Activated CD8-positive, alpha-beta memory T cell treated with anti-CD3 and anti-CD28 coated beads, Interleukin-2, amount 10 ng/mL, durations not matched to agents 7 days and 5 days (primary cell): ENCODE results near the gene TMEM89. TPM values are rescaled to one million over a fixed set of nuclear protein-coding genes. Genes with fewer than 3 reads are reported as not detected.

ENCODE experiments used
- ATAC-seq: fragments of 150-1000 bp; cut with Tn5 transposase; one replicate; pipeline ENCODE4 v1.10.0; 2021; ENCODE audit warnings: moderate library complexity
- CTCF ChIA-PET: fragments of 350-600 bp; sonication (Branson Sonifier 250); formaldehyde crosslinking; loops from one replicate; lab custom pipeline; 2021; ENCODE audit warnings: antibody characterized with exemption; lab: Charles Lee
- DNase-seq: peaks from one replicate; pipeline ENCODE4 v3.0.0-alpha.2; 2020
- H3K27ac Mint-ChIP-seq: one replicate; pipeline ENCODE4 v1.8.0; 2021; ENCODE audit warnings: mild to moderate bottlenecking, mixed read lengths
- H3K27me3 Mint-ChIP-seq: one replicate; pipeline ENCODE4 v1.8.0; 2021; ENCODE audit warnings: mixed read lengths
- H3K36me3 Mint-ChIP-seq: one replicate; pipeline ENCODE4 v1.8.0; 2021; ENCODE audit warnings: mild to moderate bottlenecking, mixed read lengths
- H3K4me1 Mint-ChIP-seq: one replicate; pipeline ENCODE4 v1.8.0; 2021; ENCODE audit warnings: mixed read lengths
- H3K4me3 Mint-ChIP-seq: one replicate; pipeline ENCODE4 v1.8.0; 2021; ENCODE audit warnings: mild to moderate bottlenecking, moderate library complexity, mixed read lengths
- H3K9me3 Mint-ChIP-seq: one replicate; pipeline ENCODE4 v1.8.0; 2022; ENCODE audit warnings: low read depth, mixed read lengths
- total RNA-seq, 2 experiments: library from RNA; stranded (reverse); gene quantifications; one replicate each; pipeline ENCODE4 v1.2.3, GENCODE V29; 2021

The TMEM89 gene
- total RNA-seq, 2 experiments from 2014 or later, result 0.73 TPM; not detected in 1

DNA sequence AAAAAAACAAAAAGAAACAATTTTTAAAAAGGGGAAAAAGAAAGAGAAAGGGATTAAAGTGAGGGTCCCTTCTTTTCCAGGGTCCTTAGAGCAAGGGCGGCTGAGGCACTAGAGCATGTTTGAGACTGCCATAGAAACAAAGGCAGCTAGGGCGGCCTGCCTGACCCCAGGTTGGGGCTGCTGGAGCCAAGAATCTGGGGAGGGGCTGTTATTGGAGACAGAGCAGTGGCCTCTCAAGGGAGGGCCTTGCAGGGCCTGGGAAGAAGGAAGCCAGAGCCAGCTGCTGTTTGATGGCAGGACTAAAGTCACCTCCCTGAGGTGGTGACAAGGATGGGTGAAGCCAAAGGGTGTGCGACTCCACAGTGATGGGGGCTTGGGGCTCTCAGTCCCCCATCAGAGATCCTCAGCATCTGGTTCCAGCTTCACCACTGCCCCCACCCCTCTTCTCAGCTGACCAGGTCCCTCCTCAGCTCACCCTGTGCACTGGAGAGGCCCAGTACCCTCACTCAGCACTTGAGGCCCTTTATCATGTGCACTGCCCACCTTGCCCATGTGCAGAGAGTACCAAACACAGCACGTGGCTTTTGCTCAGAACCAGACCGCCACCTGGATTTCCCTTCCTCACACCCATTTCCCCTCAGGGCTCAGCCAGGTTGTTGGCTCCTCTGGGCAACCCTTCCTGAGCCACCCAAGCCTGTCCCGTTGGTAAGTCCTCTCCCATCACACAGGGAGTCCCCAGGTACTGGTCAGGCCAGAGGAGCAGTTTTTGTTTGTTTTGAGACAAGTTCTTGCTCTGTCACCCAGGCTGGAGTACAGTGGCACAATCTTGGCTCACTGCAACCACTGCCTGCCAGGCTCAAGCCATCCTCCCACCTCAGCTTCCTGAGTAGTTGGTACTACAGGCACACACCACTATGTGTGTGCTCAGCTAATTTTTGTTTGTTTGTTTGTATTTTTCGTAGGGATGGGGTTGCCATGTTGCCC lies 1.7 kb downstream of the TMEM89 start:
- Mint-ChIP-seq H3K36me3 (peaks cover 19% of the 10 kb centered on the region), H3K27ac (no peak overlapping the region), H3K4me3 (no peak overlapping the region), H3K27me3 (no peaks in the 10 kb centered on the region), H3K9me3 (no peaks in the 10 kb centered on the region), H3K4me1 (peaks cover 8% of the 10 kb centered on the region)
- ATAC-seq (no peak), DNase-seq (no peak)
- CTCF ChIA-PET, result no interaction called here

DNA sequence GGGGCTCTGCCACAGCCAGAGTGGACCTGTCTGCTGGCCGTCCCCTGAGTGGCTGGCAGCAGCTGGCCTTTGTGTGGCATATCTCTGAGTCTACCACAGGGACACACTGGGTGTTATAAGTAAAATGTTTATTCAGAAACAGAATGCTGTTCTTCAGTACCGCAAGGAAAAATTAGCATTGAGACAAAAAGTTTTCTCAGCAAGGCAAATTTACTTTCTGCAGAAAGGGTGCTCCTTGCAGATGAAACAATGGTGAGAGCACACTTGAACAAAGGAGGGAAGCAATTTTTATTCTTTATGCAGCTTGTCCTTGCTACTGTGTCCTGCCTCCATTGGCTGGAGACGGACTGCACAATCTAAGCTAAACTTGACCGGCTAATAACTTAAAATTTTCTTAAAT lies 4.0 kb downstream of the TMEM89 start:
- Mint-ChIP-seq H3K4me3 (no peak overlapping the region), H3K36me3 (peaks cover 22% of the 10 kb centered on the region), H3K4me1 (peaks cover 11% of the 10 kb centered on the region), H3K27me3 (no peaks in the 10 kb centered on the region), H3K9me3 (no peaks in the 10 kb centered on the region), H3K27ac (no peak overlapping the region)
- ATAC-seq (no peak), DNase-seq (no peak)
- CTCF ChIA-PET, result no interaction called here

DNA sequence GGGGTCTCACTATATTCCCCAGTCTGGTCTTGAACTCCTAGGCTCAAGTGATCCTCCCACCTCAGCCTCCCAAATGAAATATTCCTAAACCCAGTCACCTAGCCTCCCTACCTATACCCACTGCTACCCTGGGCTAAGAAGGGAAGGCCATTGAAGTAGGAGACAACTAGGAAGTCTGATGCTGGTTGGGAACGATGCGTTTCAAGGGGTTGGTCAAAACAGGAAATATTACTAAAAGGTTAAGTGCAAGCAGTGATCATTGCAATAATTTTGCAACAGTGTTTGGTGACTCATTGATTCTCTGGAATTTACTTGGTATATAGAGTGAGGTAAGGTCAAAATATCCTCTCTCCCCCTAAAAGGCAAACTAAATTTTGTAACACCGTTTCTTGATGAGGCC lies 7.5 kb downstream of the TMEM89 start:
- Mint-ChIP-seq H3K36me3 (peaks cover 17% of the 10 kb centered on the region), H3K4me3 (no peak overlapping the region), H3K27me3 (no peaks in the 10 kb centered on the region), H3K4me1 (peaks cover 20% of the 10 kb centered on the region), H3K27ac (peak overlapping the region; percentile 79), H3K9me3 (no peaks in the 10 kb centered on the region)
- DNase-seq, result no peak
- CTCF ChIA-PET, result interaction anchor here (0.7 to 5.1 kb wide), 3 partner anchors 21 to 320 kb away, joined by 3 to 35 read pairs (median 3); partner anchors contain the start of gene SLC26A6
- no peak for ATAC-seq

DNA sequence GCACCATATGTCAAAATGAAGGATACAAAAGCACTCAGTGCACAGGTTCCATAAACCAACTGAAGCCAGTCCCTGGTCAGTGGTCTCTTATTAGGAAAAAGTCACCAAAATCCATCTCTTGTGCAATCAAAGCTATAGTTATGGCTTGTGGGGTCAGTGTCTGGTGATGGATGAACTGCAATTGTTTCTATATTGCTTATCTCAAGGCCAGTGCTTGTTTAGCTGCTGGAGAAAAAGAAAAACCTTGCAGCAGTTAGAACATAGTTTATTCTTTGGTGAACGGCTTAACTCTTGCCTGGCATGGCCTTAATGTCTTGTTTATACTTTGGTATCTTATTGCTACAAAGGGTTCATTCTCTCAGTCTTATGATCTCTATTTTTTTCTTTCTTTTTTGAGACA lies 9.3 kb downstream of the TMEM89 start:
- H3K4me1 Mint-ChIP-seq, result peaks cover 32% of the 10 kb centered on the region
- no peaks in the 10 kb centered on the region for H3K27me3 Mint-ChIP-seq
- no peaks in the 10 kb centered on the region for H3K9me3 Mint-ChIP-seq
- no peak overlapping the region for H3K4me3 Mint-ChIP-seq
- H3K36me3 Mint-ChIP-seq, result peaks cover 18% of the 10 kb centered on the region
- DNase-seq, result no peak
- peak overlapping the region; percentile 17 for H3K27ac Mint-ChIP-seq
- no peak for ATAC-seq
- CTCF ChIA-PET, result interaction anchor here (1.7 to 5.1 kb wide), 2 partner anchors 23 to 212 kb away, joined by 7 to 35 read pairs; partner anchors contain the start of gene SLC26A6

DNA sequence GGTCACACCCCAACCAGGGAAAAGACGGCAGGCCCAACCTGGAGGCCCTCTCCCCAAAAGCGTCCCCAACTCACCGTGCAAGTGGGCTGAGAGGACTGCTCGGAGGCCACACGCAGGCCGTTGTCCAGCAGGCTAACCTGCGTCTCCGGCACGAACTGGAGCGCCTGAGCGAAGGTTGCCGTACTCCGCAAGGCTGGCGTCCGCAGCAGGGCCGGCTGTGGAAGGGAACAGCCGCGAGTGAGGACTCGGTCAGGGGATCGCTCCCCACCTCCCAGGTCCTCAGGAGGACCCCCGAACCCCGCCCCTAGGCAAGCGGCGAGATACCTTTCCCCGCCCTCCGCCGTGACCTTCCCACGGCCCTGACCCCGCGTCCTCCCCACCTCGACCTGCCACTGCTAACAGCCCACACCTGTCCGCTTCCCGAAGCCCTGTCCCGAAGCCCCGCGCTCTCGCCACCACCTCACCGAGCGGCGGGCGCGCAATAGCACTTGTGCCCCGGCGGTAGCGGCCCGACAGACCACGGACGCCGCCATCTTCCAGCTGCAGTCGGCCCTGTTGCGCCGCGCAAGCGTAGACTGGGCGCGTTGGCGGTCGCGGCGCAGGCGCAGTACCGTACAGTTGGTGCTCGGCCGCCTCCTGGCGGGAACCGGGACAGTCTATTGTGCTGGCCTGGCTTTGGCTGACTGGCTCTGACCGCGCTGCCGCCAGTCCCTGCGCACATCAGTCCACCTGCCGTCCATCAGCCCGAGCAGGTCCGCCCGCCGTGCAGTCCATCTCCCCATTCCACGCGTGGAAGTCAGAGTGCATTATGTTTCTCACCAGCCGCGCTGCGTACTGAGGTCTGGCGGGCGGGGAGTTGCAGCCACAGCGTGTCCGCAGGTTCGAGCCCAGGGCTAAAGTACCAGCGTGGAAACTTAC lies 12.2 kb downstream of the TMEM89 start, which contains the start of gene UQCRC1:
Gene UQCRC1 (minus strand): TSS at position 559 of the 918 bp plus-strand sequence. CDS start 26 bp downstream, at position 533.
- H3K27me3 Mint-ChIP-seq, result no peaks in the 10 kb centered on the region
- H3K36me3 Mint-ChIP-seq, result peaks cover 19% of the 10 kb centered on the region
- CTCF ChIA-PET, result interaction anchor here (0.6 to 5.1 kb wide), 11 partner anchors 12 to 511 kb away, joined by 3 to 35 read pairs (median 4); partner anchors contain the start of genes PLXNB1, SLC26A6 and USP19
- ATAC-seq, result peak; percentile 100
- H3K4me1 Mint-ChIP-seq, result peaks cover 29% of the 10 kb centered on the region
- H3K27ac Mint-ChIP-seq, result peak within 1 kb of the TSS; percentile 98
- H3K4me3 Mint-ChIP-seq, result peak within 1 kb of the TSS; percentile 99
- peak; percentile 95 for DNase-seq
- no peaks in the 10 kb centered on the region for H3K9me3 Mint-ChIP-seq

DNA sequence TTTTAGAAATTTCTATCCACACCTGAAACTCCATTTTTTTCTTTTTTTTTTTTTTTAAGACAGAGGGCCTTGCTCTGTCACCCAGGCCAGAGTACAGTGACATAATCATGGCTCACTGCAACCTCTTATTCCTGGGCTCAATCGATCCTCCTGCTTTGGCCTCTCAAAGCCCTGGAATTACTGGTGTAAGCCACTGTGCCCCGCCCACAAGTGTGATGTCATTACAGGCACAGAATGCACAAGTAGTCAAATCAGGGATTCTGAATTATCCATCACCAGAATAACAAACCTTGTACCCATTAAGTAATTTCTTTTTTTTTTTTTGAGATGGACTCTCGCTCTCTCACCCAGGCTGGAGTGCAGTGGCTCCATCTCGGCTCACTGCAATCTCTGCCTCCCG lies 14.1 kb downstream of the TMEM89 start:
- Mint-ChIP-seq H3K4me3 (no peak overlapping the region), H3K9me3 (no peaks in the 10 kb centered on the region)

DNA sequence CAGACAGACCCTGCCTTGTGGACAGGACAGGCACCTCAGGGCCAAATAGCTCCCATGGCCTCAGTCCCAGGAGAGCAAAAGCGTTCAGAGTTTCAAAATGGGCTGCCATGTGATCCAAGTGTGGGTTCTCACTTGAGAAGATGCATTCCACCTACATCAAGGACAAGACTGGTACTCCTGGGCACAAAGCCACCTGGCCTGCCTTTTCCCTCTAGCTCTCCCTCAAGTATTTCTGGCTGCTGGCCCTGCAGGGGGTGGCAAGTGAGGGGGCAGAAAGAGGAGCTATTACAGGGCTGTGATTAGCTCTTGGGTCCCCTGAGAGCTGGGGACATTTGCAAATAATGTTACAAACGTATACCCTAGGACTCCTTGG lies 20.0 kb downstream of the TMEM89 start:
- Mint-ChIP-seq H3K27ac (no peak overlapping the region), H3K36me3 (peaks cover 21% of the 10 kb centered on the region)
- ATAC-seq, result no peak

More for the DNA sequence above, 14.1 kb downstream of the TMEM89 start:
- no peaks in the 10 kb centered on the region for H3K27me3 Mint-ChIP-seq
- no peak overlapping the region for H3K27ac Mint-ChIP-seq
- peaks cover 23% of the 10 kb centered on the region for H3K36me3 Mint-ChIP-seq
- CTCF ChIA-PET, result no interaction called here
- H3K4me1 Mint-ChIP-seq, result peaks cover 22% of the 10 kb centered on the region
- DNase-seq (no peak), ATAC-seq (no peak)

DNA sequence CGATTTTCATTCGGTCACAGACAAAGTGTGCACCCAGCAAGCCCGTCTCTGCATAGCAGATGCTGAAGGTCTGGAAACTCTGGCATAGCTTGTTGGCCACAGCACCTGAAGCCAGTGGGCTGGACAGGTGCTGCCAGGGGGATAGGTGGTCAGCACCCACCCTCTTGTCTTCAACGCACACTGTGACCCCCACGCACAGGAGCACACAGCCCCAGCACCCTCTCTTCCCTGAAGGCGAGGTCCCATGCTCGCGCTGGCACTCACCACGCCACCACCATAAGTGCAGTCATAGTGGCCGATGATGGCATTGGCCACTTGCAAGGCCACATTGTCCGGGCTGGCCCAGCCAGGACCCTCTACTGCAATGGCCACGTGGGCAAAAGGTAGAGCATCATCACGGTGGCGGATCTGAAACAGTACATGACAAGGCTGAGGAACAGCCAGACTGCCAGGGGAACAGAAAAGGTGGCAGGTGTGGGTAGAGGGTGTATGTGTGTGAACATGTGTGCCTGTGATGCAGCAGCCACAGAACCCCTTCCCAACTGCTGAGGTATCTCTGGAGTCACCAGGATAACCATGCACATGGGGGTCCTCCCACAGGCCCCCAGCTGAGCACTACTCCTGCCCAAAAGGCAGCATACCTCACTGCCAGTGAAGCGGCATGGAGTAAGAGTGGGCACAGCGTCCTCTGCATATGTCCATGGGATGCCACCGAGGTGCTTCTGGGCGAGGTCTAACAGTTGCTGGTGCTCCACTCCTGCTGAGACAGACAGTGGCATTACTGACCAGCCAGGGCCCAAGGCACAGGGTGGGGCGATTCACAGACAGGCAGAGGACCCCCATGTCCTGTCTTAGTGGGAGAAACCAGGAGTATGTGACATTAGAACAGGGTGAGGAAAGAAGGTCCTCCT lies 20.6 kb downstream of the TMEM89 start:
- Mint-ChIP-seq H3K4me1 (no peaks in the 10 kb centered on the region), H3K27me3 (no peaks in the 10 kb centered on the region), H3K27ac (no peak overlapping the region), H3K36me3 (peaks cover 20% of the 10 kb centered on the region), H3K9me3 (no peaks in the 10 kb centered on the region), H3K4me3 (no peak overlapping the region)
- no peak for DNase-seq
- no peak for ATAC-seq
- CTCF ChIA-PET, result no interaction called here

More for the DNA sequence above, 20.0 kb downstream of the TMEM89 start:
- Mint-ChIP-seq H3K4me1 (no peaks in the 10 kb centered on the region), H3K27me3 (no peaks in the 10 kb centered on the region), H3K9me3 (no peaks in the 10 kb centered on the region), H3K4me3 (no peak overlapping the region)
- no peak for DNase-seq
- CTCF ChIA-PET, result interaction anchor here (0.7 kb wide), 1 partner anchor 85 kb away, joined by 3 read pairs; the partner anchor contains the start of gene NCKIPSD

DNA sequence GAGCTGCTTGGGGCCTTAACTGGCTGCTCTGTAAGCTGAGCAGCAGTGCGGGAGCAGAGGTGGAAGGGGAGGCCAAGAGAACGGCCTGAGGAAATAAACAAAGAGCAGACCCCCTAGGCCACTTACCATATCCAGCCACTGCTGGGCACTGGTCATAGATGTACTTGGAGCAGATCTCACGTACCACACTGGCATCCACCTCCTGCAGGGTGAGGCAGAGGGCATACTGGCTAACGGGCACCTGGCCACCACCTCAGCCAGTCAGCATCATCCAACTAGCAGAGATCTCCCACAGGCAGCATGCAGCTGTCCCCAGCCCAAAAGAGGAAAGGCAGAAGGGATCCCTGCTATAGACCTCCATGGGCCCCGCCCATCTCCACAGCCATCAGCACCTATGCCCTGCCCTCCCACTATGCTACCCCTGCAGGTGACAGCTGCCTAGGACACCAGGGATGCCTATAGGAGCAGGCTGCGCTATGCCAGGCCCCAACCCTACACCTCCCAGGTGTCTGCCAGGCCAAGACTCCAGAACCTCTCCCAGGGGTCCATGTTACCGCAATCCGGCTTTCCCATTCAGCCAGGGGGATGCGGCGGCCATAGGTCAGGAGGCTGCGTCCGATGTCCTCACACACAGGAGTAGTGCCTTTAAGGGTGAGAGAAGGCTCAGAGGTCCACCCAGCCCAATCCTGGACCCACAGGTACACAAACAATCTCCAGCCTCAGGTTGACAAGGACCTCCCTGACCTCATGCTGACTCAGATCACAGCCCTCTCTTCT lies 21.9 kb downstream of the TMEM89 start:
- no peak overlapping the region for H3K27ac Mint-ChIP-seq
- no peak for ATAC-seq
- CTCF ChIA-PET, result no interaction called here
- no peaks in the 10 kb centered on the region for H3K9me3 Mint-ChIP-seq
- DNase-seq, result no peak
- H3K27me3 Mint-ChIP-seq, result peaks cover 5% of the 10 kb centered on the region
- H3K4me1 Mint-ChIP-seq, result no peaks in the 10 kb centered on the region
- peaks cover 17% of the 10 kb centered on the region for H3K36me3 Mint-ChIP-seq
- no peak overlapping the region for H3K4me3 Mint-ChIP-seq

DNA sequence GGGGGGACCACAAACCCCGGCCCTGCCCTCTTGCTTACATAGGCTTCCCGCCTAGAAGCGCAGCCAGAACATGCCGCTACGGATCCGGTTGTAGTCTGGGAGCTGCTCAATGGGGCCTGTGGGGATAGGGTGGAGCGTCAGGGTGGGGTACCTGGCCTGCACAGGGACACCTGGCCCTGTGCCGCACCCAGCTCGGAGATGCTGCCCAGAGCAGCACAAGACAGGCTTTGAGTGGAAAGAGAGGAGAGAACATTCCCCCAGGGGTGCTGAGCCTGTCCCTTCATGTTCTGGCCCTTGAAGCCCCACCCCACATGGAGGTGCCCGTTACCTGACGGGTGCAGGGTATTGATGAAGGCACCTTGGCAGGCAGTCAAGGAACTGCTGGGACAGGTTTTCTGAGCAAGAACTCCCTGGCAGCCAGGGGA lies 22.5 kb downstream of the TMEM89 start:
- DNase-seq (no peak), ATAC-seq (no peak)
- CTCF ChIA-PET, result no interaction called here
- no peak overlapping the region for H3K27ac Mint-ChIP-seq
- H3K4me1 Mint-ChIP-seq, result no peaks in the 10 kb centered on the region
- H3K36me3 Mint-ChIP-seq, result peaks cover 13% of the 10 kb centered on the region
- no peak overlapping the region for H3K4me3 Mint-ChIP-seq
- H3K27me3 Mint-ChIP-seq, result peaks cover 11% of the 10 kb centered on the region
- no peaks in the 10 kb centered on the region for H3K9me3 Mint-ChIP-seq

DNA sequence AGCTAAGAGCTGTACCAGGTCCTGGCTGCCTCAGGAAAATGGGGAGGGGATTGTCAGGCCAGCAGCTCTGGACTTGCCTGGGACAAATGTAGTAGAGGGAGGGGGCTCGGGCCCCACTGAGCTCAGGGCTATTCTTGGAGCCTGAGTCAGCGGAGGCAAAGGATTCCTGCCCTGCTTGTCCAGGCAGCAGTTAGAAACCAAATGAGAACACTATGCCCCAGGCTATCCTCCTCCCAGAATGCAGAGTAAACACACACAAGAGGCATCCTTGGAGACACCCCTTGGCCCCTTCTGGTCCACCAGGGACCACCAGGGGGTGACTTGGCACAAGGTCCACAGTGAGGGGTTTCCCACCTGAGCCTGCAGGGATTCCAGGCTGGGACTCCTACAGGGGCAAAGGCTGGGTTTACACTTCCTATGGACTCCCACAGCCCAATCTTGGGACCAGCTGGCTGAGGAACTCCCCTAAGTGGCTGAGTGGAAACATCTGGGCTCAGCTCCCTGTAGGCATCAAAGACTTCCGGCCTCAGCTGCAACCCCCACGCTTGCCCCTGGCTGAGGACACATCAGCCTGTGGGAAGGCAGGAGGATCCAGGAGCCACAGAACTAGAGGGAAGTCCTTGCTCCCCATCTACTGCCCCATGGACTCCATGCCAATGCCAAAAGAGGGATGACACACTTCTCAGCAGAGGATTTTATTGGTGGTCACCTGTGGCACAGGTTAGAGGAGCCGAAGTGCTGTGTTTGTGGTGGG lies 23.1 kb downstream of the TMEM89 start:
- CTCF ChIA-PET, result no interaction called here
- Mint-ChIP-seq H3K27me3 (peaks cover 16% of the 10 kb centered on the region), H3K4me3 (no peak overlapping the region), H3K27ac (no peak overlapping the region), H3K36me3 (peaks cover 13% of the 10 kb centered on the region), H3K9me3 (no peaks in the 10 kb centered on the region), H3K4me1 (no peaks in the 10 kb centered on the region)
- DNase-seq (no peak), ATAC-seq (no peak)
